T-helper 2 cell treated with Interferon-gamma antibody and Interleukin-4, amounts not matched to agents 100 ng/mL and 5 ng/mL, for 36 hours (primary cell): ENCODE measurements around the gene MSH3. TPM values are rescaled to one million over a fixed set of nuclear protein-coding genes. Genes with fewer than 3 reads are reported as not detected.
"Not testable (repeated sequence)": the region's sequence is repeated elsewhere in the genome, so short reads cannot be mapped to it uniquely, and the experiment has no call there.

Source experiments
- intact Hi-C: fragments of 100-400 bp; cut with micrococcal nuclease; formaldehyde crosslinking; loops from one replicate; pipeline ENCODE4 v1.15.1; 2023
- total RNA-seq: library from RNA; stranded (reverse); gene quantifications from 2 replicates; pipeline ENCODE4 v1.2.3, GENCODE V29; 2022

The MSH3 gene
- total RNA-seq, 1 donor from 2014 or later: 20.8 TPM

DNA sequence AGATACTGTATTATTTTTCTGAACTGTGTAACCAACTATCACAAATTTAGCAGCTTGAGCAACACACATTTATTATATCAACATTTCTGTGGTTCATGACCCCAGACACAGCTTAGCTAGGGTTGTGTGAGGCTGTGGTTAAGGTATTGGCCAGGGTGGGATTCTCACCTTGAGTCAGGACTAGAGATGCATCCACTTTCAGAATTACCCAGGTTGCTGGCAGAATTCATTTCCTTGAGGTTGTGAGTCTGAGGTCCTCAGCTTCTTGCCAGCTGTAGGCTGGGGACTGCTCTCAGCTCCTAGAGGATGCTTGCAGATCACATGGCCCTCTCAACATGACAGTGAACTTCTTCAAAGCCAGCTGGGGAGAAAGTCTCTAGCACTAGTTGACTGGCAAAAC, 183.2 kb downstream of the MSH3 start:
- intact Hi-C loops: no loop called here

DNA sequence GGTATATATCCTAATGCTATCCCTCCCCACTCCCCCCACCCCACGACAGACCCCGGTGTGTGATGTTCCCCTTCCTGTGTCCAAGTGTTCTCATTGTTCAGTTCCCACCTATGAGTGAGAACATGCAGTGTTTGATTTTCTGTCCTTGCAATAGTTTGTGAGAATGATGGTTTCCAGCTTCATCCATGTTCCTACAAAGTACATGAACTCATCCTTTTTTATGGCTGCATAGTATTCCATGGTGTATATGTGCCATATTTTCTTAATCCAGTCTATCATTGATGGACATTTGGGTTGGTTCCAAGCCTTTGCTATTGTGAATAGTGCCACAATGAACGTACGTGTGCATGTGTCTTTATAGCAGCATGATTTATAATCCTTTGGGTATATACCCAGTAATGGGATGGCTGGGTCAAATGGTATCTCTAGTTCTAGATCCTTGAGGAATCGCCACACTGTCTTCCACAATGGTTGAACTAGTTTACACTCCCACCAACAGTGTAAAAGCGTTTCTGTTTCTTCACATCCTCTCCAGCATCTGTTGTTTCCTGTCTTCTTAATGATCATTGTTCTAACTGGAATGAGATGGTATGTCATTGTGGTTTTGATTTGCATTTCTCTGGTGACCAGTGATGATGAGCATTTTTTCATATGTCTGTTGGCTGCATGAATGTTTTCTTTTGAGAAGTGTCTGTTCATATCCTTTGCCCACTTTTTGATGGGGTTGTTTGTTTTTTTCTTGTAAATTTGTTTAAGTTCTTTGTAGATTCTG, 186.8 kb downstream of the MSH3 start:
- intact Hi-C loops: not testable (repeated sequence)

DNA sequence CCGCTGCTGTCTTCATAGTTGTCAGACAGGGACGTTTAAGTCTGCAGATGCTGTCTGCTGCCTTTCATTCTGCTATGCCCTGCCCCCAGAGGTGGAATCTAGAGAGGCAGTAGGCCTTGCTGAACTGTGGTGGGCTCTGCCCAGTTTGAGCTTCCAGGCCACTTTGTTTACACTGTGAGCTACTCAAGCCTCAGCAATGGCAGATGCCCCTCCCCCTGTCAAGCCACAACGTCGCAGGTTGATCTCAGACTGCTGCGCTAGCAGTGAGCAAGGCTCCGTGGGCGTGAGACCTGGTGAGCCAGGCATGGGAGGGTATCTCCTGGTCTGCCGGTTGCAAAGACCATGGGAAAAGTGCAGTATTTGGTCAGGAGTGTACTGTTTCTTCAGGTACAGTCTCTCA, 192.0 kb downstream of the MSH3 start:
- intact Hi-C loops: not testable (repeated sequence)

DNA sequence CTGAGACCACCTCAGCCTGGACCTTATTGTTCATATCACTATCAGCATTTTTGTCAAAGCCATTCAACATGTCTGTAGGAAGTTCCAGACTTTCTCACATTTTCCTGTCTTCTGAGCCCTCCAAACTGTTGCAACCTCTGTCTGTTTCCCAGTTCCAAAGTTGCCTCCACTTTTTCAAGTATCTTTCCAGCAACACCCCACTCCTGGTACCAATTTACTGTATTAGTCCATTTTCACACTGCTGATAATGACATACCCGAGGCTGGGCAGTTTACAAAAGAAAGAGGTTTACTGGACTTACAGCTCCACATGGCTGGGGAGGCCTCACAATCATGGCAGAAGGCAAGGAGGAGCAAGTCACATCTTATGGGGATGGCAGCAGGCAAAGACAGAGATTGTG, 195.7 kb downstream of the MSH3 start:
- intact Hi-C loops: not testable (repeated sequence)

DNA sequence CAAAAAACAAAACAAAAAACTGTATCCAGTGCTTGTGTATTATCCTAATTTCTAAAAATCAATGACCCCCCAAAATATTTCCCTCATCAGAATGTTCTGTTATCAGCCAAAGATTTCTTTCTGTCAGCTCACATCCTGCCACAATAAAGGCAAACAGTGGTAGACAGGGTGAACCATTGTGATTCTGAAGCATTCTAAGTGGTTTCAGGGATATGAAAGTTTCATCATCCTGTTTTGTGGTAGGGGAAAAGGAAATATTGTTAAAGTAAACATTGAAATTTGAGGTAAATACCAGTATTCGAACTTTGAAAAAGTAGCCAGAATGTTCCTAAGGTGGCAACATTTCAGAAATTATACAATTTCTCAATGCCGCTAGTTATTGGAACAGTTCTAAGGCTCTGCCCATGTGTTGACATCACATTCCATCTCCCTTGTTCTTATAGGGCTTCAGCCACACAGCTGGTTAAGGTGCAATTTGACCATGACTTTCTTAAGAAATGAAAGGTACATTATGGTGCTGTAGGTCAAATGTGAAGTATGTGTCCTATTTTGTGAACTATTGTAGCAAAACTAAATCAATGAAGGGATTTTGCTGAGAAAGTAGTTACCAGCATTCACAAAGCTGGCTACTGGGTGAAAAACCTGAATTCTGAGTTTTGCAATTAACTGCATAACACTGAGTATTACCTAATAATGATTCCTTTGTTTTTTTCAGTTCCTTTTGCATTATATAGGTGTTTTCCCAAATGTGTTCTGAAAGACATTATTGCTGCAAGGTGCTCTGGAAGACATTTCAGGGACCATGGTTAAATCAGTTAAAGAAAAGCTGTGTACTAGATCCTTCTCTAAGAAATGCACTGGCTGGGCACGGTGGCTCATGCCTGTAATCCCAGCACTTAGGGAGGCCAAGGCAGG, 198.1 kb downstream of the MSH3 start:
- intact Hi-C loops: no loop called here

DNA sequence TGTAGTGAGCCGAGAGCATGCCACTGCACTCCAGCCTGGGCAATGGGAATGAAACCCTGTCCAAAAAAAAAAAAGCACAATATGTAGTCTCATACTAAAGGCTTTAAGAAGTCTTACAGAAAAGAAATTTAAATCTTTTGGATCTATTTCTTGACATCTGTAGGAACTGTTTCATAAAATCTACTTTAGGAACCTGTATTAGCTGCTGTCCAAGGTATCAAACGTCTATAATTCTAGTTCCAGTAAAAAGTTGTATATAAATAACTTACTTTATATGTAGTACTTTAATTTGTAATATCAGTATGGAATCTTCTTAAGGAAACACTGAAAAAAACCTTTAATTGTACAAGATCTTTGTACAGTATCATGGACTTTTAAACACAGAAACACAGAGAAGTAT, 199.0 kb downstream of the MSH3 start:
- intact Hi-C loops: no loop called here

DNA sequence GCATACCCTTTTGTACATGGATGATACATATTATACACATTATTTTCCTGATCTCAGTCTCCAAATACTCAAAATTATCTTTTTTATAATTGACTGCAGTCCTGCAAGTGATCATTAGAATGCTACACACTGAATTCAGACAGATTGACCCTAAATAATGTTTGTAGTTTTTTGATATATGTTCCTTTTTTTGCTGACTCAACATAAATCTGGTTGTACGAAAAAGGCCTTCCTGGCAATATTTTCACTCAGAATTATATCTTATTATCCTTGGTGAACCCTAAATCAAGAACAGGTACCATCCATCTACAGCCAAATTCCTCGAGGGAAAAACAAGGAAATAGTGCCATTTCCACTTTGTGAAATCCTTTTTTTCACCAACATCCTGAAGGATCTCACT, 200.1 kb downstream of the MSH3 start:
- intact Hi-C loops: no loop called here

DNA sequence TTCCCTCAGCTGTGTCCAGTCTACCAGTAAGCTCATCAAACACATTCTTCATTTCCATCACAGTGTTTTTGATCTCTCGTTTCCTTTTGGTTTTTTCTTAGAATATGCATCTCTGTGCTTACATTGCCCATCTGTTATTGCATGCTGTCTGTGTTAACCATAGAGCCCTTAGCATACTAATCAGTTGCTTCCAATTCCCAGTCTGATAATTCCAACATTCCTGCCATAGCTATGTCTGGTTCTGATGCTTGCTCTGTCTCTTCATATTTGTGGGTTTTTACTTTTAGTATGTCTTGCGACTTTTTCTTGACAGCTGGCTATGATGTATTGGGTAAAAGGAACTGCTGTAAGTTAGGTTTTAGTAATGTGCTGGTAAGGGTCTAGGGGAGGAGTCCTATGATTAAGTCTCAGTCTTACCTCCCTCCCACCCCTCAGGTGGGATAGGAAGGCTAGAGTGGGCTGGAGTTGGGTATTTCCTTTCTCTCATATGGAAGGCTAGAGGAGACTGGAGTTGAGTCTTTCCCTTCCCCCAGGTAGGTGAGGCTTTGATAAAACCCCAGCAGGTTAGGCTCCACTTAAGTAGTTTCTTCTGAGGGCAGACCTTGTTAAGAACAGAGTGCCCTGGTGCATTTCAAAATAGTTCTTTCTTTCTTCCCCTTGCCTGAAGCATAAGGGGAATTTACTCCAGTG, 206.6 kb downstream of the MSH3 start:
- intact Hi-C loops: no loop called here

DNA sequence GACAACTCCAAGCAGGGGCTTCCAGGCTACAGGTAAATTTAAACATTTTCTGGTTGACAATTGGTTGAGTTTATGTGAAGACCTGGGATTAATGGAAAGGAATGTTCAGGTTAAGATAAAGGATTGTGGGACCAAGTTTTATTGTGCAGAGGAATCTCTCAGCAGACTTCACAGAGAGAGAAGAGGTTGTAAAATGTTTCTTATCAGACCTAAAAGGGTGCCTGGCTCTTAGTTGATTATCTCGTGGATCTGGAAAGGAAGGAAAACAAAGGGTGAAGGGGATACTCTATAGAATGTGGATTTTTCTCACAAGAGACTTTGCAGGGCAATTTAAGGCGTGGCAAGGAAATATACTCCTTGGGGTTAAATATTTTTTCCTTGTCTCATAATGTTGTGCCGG, 209.3 kb downstream of the MSH3 start:
- intact Hi-C loops: no loop called here

DNA sequence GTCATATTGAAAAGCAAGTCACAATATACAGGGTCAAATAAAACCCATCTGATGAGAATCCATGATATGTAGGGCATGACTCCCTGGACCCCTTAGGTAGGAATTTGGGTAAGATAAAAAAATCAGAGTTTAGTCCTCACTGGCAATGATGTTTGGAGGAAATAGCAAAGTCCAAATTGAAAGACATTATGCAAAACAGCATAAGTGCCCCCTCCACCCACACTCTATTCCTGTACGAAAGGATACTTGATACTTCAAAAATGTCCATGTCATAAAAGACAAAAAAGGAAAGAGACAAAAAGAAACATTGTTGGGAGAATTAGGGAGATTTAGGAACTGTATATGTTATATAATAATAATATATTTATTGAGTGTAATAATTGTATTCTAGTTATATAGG, 209.7 kb downstream of the MSH3 start:
- intact Hi-C loops: no loop called here

DNA sequence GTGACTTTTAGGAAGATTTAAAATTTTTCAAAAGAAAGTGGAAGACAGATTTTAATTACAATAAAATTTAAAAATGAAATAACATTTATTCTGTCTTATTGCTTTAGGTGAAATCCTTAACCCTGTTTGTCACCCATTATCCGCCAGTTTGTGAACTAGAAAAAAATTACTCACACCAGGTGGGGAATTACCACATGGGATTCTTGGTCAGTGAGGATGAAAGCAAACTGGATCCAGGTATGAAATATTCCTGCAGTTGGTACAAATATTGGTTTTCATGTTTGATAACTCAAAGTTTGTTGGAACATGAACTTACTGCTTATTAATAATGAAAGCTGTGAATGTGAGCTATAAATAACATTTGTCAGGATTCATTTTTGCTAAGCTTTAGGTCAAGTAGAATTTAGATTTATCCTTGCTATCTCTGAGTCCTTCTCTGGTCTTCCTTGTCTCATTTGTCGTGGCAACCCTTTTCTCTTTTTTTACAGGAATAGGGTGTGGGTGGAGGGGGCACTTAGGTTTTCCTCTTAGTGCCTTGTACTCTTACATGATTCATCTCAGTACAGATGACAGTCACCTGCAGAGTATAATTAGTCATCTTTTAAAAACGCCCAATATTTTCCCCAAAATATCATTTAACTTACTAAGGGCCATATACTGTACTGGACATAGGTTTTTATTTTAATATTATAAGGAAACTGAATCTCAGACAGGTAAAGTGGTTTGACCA, 210.4 kb downstream of the MSH3 start:
- intact Hi-C loops: no loop called here

DNA sequence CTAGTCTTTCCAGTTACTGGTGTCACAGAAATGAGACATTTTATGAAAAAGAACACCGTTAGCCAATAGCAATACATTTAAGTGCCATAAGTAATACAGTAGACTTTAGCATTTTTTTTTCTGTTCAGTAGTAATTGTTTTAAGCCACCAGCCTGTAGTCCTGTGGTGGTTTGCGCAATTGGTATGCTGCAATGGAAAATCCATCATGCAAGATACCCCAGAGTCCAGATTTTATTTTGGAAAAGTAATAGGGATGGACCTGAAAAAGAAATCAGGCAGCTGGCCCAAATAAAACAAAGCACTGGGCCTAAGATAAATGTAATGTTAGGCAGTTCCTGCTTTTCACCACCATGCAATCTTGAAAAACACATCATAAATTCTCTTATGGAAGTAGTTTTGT, 211.1 kb downstream of the MSH3 start:
- intact Hi-C loops: no loop called here

DNA sequence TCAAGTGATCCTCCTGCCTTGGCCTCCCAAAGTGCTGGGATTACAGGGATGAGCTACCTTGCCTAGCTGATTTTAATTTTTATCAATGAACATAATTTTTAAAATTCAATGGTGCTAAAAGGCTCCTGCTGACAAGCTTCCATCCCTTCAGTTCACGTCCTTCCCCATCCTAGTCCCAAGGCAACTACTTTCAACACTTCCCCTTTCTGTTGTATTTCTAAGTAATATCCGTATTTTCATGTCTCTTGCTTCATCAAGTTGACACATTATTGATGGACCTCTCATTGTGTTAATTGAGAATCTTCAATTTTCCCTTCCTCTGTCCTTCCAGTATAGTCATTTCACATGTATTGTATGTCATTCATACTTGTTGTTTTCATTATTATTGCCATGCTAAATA, 211.9 kb downstream of the MSH3 start:
- intact Hi-C loops: no loop called here

DNA sequence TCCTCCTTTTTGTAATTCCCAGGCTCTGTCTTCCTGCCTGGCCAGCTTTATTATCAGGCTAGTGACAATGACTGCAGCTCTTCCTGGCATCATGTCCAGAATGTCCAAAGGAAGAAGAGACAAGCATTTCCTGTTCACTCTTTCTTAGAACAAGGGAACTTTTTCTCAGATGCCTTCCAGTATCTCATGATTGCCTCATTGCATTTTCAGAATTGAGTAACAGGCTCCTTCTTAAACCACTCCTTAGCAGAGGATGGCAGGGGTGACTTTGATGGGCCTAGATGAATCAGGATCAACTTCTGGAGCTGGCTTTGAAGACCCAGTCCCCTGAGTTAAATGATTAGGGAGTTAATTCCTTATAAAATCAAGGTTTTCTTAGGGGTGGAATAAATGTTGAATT, 212.8 kb downstream of the MSH3 start:
- intact Hi-C loops: no loop called here

DNA sequence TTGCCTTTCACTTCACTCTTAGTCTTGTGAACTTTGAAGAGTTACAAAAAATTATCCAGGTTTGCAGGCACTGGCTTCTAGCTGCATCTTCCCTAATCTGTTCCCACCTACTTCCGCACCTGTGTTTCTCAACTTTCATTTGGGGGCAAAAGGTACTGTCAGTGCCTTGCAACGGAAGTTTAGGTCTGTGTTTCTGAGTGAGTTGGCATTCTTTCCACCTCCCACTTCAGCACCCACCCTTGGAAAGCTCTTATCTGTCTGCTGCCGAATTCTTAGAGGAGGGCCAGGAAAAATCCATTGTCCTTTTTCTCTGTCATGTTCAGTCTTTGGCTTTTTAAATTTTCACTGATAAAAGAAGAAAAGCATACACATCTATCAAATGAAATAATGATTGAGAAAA, 216.0 kb downstream of the MSH3 start:
- intact Hi-C loops: no loop called here

DNA sequence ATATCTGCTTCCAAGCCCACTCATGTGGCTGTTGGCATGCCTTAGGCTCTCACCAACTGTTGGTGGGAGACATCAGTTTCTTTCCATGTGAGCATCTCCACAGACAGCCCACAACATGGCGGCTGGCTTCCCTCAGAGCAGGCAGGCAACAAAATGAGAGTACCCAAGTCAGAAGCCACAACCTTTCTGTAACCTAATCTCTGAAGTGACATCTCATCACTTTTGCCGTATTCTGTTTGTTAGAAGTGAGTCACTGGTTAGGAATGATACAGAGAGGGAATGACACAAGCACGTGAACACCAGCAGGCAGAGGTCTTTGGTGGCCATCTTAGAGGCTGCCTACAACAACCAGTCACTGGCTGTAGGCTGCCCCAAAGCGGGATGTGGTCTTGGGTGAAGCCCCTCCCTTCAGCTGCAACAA, 217.1 kb downstream of the MSH3 start:
- intact Hi-C loops: no loop called here

DNA sequence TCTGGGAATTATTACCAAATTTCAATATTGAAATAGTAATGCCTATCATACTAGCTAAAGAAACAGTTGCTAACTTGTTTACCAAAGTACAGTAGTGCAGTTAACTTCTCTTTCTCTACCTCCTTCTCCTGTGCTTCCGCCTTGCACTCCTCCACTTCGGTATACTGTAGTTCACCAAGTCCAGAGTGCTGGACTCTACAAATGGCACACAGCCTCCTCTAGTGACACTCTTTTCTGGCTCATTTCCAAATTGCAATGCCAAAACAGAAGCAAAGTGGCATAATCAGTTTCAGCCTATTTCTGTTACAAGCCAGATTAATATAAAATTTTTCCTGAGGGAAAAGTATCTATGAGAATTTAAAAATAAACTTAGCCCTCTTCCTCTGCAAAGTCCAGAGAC, 219.7 kb downstream of the MSH3 start:
- intact Hi-C loops: no loop called here

DNA sequence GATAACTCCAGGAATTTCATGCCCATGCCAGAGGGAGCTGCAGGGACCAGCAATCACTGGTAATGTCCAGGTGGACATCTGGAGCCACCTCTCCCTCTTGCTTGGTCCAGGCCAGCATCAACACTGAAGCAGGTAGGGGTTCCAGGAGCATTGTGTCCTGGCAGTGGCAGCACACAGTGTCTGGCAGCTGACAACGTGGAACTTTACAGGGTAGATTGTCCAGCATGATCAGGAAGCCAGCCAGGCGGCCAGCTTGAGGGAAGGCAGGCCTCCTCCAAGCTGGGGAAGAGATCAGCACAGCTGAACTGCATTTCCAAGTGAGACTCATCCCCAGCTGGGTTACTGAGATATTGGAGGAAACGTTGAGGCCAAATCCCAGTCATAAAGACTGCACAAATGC, 223.1 kb downstream of the MSH3 start:
- intact Hi-C loops: no loop called here

DNA sequence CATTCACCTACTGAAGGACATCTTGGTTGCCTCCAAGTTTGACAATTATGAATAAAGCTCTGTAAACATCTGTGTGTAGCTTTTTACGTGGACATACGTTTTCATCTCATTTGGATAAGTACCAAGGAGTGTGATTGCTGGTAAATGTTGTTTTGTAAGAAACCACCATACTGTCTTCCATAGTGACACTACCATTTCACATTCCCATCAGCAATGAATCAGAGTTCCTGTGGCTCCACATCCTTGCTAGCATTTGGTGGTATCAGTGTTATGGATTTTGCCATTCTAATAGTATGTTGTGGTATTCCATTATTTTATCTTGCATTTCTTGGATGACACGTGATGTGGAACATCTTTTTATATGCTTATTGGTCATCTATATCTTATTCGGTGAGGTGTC, 227.3 kb downstream of the MSH3 start:
- intact Hi-C loops: no loop called here

DNA sequence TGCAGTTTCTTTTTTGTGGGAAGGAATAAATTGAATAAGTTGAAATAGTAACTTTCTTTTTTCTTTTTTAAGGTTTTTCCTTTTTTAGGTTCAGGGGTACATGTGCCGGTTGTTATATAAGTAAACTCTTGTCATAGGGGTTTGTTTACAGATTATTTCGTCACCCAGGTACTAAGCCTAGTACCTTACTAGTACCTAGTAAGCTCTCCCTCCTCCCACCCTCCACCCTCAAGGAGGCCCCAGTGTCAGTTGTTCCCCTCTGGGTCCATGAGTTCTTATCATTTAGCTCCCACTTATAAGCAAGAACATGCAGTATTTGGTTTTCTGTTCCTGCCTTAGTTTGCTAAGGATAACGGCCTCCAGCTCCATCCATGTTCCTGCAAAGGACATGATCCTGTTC, 228.9 kb downstream of the MSH3 start:
- intact Hi-C loops: not testable (repeated sequence)

DNA sequence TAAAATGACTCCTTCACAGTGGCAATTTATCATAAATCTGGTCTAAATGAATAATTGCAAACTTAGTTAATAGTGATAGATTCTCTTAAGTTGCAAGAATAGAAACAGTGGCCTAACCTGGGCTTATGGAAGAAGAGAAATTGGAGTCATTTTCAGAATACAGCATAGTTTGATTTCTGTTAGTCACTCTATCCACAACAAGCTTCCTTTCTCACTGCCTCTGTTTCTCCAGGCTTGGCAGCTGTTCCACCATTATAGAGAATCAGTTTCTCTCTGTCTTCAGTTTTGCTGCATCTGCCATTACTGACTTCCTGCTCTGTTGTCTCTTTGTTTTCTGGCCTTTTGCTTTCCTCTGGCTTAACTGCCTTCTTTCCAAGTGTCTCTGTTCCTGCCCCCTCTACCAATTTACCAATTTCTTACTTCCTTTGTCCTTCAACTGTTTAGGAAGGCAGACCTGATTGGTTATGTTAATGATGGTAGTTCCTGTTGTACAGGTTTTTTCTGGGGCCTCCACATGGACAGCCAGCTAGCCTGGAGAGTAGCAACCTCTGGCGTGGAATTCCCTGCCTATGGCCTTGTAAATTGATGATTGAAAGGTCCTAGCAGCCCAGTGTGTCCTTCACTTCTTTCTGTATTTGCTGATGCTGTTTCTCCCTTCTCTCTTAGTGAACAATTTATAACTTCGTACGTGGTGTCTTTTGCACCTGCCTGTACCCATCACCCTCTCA, 229.8 kb downstream of the MSH3 start:
- intact Hi-C loops: no loop called here
